ENCODE data around the gene APH1B.
A peak's percentile ranks its signal among the peaks of the same experiment; 100 is the strongest.

Gene APH1B

DNA sequence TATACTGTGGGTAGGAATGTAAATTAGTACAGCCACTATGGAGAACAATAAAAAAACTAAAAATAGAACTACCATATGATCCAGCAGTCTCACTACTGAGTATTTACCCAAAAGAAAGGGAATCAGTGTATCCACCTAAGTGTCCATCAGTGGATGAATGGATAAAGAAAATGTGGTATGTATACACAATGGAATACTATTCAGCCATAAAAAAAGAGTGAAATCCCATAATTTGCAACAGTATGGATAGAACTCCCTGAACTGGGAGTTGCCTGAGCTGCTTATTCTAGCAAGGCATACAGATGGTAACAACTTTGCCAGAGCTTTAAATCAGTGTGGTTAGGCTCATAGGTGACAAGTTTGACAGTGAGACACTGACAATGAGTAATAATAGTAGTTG, 16.1 kb upstream of the APH1B start:
- no peak overlapping the region for H3K4me3 Mint-ChIP-seq
- no peaks in the 10 kb centered on the region for H3K9me3 Mint-ChIP-seq
- ATAC-seq (replicated peaks) (no peak), DNase-seq (no peak)
- peak overlapping the region; percentile 51 for H3K27ac Mint-ChIP-seq
- no peaks in the 10 kb centered on the region for H3K27me3 Mint-ChIP-seq
- peaks cover 0 to 4% of the 10 kb centered on the region in 2 donors for H3K4me1 Mint-ChIP-seq
- peaks cover 40 to 43% of the 10 kb centered on the region in 2 donors for H3K36me3 Mint-ChIP-seq

DNA sequence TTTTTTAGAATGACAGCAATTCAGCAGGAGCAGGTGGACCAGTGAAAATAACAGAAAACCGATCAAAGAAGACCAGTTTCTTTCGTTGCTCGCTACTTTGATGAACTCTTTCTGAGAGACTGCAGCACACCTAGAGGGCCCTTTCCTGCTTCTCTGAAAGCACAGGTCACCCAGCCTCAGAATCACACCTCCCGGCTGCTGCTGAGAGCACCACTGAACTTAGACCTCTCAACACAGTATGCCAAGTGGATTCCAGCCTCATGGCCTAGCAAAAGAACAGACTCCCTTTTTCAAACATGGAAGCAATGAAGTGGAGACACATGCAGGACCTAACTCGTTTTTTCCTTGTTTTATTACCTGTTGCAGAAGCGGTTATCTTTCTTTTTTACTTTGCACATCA, 13.9 kb upstream of the APH1B start:
- DNase-seq (no peak), ATAC-seq (replicated peaks) (no peak)
- Mint-ChIP-seq H3K27ac (no peak overlapping the region), H3K9me3 (no peaks in the 10 kb centered on the region), H3K27me3 (no peaks in the 10 kb centered on the region), H3K36me3 (peaks cover 32 to 37% of the 10 kb centered on the region in 2 donors), H3K4me3 (no peak overlapping the region), H3K4me1 (no peaks in the 10 kb centered on the region)

DNA sequence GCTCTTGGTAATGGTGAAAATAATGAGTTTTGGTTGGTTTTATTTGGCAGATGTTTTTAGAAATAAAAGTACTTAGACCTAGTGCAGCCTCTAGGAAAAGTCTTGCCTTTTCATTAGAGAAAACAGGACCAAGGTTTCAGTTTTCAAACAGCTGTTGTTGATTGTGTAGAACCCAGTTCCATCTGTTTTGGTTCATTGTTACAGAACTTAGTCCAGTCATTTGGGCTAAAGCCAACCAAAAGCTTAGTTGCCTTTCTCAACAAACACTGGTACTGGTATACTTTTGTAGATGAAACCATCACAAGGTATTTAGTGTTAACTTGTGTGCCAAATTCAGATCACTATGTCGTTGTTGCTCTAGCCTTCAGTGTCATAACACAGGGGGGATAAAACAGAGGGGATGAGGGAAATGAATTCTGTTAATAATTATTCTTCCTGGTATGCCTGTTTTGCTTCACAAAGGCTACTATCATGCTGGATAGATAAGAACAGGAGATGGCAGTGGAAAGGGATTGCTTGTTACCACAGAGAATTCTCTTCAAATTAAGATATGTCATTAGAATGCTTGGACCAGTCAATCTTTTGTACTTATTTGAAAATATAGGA, 12.6 kb upstream of the APH1B start:
- no peak for ATAC-seq (replicated peaks)
- peaks cover 34 to 37% of the 10 kb centered on the region in 2 donors for H3K36me3 Mint-ChIP-seq
- H3K9me3 Mint-ChIP-seq = peaks cover 0 to 1% of the 10 kb centered on the region in 2 donors
- no peak overlapping the region for H3K4me3 Mint-ChIP-seq
- DNase-seq = no peak
- no peaks in the 10 kb centered on the region for H3K27me3 Mint-ChIP-seq
- peaks cover 0 to 5% of the 10 kb centered on the region in 2 donors for H3K4me1 Mint-ChIP-seq
- peak overlapping the region; percentile 5 for H3K27ac Mint-ChIP-seq

DNA sequence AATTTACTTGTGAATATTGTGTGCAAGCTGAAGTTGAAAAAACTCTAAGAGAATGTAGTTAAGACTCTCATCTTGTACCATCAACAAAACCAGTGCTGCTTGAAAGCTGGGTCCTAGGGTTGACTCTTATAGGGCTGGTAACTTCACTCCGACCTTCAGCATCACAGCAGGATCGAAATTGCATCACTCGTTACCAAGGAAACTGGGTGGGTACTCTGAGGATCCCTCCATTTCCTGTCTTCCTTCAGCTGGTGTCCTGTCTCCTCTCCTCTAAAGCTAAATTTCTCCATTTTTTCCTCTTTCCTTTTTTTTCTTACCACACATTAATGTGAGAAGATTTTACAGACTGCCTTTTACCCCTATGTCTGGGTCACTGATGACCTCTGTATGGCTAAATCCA, 3.0 kb upstream of the APH1B start:
- Mint-ChIP-seq H3K4me3 (no peak overlapping the region), H3K27me3 (no peaks in the 10 kb centered on the region), H3K27ac (no peak overlapping the region), H3K36me3 (peaks cover 9 to 23% of the 10 kb centered on the region in 2 donors), H3K4me1 (peaks cover 11% of the 10 kb centered on the region in 2 donors), H3K9me3 (no peaks in the 10 kb centered on the region)
- no peak for DNase-seq
- no peak for ATAC-seq (replicated peaks)

DNA sequence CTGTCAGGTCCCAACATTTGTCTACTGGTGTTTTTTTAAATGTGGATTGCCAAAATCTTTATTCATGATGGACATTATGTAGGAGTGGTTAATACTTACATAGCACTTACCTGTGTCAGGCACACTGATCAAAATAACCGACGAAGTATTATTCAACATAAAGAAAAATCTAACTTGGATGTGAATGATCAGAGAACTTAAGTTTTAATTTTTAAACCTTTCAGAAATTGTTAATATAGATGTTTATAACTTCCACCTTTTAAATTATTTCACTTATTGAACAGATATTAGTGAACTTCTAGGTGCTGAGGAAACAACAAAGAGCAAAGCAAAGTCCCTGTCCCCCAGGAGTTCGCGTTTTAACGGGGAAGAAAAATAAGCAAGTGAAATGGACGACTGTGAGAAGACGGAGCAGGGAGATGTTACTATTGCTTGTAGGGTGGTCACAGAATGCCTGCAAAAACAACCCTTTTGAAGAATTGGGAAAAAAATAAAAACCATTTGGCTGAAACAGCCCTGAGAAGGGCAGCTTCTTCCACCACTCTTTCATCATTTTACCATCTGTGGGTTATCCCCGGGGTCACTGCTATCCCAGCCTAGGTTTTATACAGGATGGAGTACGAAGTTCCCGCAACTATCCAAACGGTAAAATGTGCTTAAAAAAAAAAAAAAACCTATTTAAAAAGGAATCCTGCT, 915 bp upstream of the APH1B start:
- peak overlapping the region; percentile 91 to 93 for H3K4me3 Mint-ChIP-seq
- no peaks in the 10 kb centered on the region for H3K27me3 Mint-ChIP-seq
- ATAC-seq (replicated peaks) (peak in 1 of 2 donors; percentile 5), DNase-seq (no peak)
- H3K36me3 Mint-ChIP-seq = peaks cover 4 to 12% of the 10 kb centered on the region in 2 donors
- no peaks in the 10 kb centered on the region for H3K9me3 Mint-ChIP-seq
- H3K4me1 Mint-ChIP-seq = peaks cover 10 to 11% of the 10 kb centered on the region in 2 donors
- H3K27ac Mint-ChIP-seq = peak overlapping the region; percentile 95

DNA sequence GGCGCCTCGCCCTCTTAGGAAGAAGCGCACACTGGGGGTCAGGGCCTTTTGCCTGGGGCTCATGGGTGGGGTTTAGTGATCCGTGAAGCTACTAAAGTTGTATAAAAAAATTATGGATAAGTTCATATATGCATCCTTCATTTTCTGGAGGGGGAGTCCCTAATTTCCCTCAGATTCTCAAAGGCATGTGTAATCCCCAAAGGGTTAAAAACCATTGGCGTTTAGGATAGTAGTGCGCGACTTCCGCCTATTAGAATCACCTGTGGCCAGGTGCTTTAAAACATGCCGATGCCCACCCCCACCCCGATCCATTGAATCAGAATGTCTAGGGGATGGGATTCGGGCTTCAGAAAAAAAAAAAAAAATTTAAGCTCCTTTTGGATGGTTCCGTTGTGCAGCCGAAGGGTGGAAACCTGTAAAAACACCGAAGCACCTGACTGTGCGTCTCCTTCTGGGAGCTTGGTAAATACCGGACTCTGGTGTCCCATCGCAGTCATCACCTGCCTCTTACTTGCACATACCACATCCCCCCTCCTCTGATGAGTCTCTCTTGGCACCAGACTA, 570 bp downstream of the APH1B start:
- Mint-ChIP-seq H3K27ac (peak overlapping the region; percentile 94), H3K9me3 (no peaks in the 10 kb centered on the region), H3K36me3 (peaks cover 2 to 8% of the 10 kb centered on the region in 2 donors), H3K4me1 (peaks cover 7 to 10% of the 10 kb centered on the region in 2 donors), H3K4me3 (peak overlapping the region; percentile 88 to 94), H3K27me3 (no peaks in the 10 kb centered on the region)
- no peak for DNase-seq
- ATAC-seq (replicated peaks) = peak; percentile 6 to 17

DNA sequence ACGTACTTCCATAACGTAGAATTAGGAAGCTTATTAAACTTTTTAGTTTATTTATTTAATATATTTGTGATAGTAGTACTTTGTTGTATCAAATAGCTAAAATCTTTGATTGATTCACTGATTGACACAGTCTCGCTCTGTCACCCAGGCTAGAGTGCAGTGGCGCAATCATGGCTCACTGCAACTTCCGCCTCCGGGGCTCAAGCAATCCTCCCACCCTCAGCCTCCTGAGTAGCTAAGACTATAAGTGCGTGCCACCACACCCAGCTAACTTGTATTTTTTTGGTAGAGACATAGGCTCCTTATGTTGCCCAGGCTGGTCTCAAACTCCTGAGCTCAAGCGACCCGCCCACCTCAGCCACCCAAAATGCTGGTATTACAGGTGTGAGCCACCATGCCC, 5.7 kb downstream of the APH1B start:
- H3K4me3 Mint-ChIP-seq = no peak overlapping the region
- H3K36me3 Mint-ChIP-seq = peaks cover 3 to 13% of the 10 kb centered on the region in 2 donors
- H3K27ac Mint-ChIP-seq = no peak overlapping the region
- no peaks in the 10 kb centered on the region for H3K27me3 Mint-ChIP-seq
- DNase-seq (no peak), ATAC-seq (replicated peaks) (no peak)
- H3K9me3 Mint-ChIP-seq = no peaks in the 10 kb centered on the region
- peaks cover 3 to 10% of the 10 kb centered on the region in 2 donors for H3K4me1 Mint-ChIP-seq

DNA sequence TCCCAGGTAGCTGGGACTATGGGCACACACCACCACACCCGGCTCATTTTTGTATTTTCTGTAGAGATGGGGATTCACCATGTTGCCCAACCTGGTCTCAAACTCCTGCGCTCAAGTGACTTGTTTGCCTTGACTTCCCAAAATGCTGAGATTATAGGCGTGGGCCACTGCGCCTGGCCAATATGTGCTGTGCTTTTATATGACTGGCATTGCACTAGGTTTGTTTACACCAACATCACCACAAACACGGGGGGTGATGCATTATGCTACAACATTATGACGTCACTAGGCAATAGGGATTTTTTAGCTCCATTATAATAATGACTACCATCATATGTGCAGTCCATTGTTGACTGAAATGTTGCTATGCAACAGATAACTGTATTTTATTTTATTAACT, 6.9 kb downstream of the APH1B start:
- Mint-ChIP-seq H3K27me3 (no peaks in the 10 kb centered on the region), H3K9me3 (no peaks in the 10 kb centered on the region), H3K27ac (no peak overlapping the region), H3K4me1 (peaks cover 10 to 14% of the 10 kb centered on the region in 2 donors), H3K4me3 (no peak overlapping the region), H3K36me3 (peaks cover 3 to 13% of the 10 kb centered on the region in 2 donors)
- DNase-seq = no peak
- no peak for ATAC-seq (replicated peaks)

DNA sequence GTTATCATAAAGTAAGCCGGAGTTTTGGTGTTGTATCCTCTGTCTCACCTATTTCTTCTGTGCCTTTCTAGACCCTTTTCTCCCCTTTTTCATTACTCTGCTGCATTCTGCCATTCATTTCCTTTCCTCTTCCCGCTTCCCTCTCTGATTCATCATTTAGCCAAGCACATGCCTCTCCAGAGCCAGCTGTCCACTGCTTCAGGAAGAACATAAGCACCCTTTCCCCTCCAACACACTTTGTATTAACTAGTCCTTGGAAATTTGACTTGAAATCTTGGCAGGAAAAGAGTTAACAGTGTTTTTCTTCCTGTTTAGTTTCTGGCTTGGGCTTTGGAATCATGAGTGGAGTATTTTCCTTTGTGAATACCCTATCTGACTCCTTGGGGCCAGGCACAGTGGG, 9.7 kb downstream of the APH1B start:
- peaks cover 3 to 17% of the 10 kb centered on the region in 2 donors for H3K36me3 Mint-ChIP-seq
- H3K27ac Mint-ChIP-seq = peak overlapping the region; percentile 14
- H3K4me3 Mint-ChIP-seq = no peak overlapping the region

DNA sequence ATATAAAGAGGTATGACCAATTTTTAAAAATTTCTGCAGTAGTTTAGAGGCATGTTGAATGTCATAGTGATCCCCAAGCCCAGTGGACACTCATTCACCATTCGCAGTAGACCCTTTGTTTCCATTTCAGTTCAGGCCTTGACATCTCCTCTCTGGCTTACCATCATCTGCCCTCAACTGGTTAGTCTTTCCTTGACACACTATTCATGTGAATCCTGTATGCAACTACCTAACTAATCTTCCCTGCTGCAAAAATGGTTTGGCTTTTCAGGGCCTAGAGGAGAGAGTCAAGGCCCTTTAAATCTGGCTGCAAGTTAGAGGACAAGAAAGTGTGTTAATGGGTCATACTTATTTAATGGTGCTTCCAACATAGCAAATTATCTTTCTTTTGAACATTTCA, 10.9 kb downstream of the APH1B start:
- peaks cover 10 to 14% of the 10 kb centered on the region in 2 donors for H3K4me1 Mint-ChIP-seq
- ATAC-seq (replicated peaks) (no peak), DNase-seq (no peak)
- H3K27me3 Mint-ChIP-seq = no peaks in the 10 kb centered on the region
- no peaks in the 10 kb centered on the region for H3K9me3 Mint-ChIP-seq
- H3K4me3 Mint-ChIP-seq = no peak overlapping the region
- peaks cover 3 to 17% of the 10 kb centered on the region in 2 donors for H3K36me3 Mint-ChIP-seq
- H3K27ac Mint-ChIP-seq = no peak overlapping the region

More for the DNA sequence above, 9.7 kb downstream of the APH1B start:
- H3K9me3 Mint-ChIP-seq = no peaks in the 10 kb centered on the region
- H3K27me3 Mint-ChIP-seq = no peaks in the 10 kb centered on the region
- ATAC-seq (replicated peaks) = no peak
- H3K4me1 Mint-ChIP-seq = peaks cover 10 to 14% of the 10 kb centered on the region in 2 donors
- no peak for DNase-seq

DNA sequence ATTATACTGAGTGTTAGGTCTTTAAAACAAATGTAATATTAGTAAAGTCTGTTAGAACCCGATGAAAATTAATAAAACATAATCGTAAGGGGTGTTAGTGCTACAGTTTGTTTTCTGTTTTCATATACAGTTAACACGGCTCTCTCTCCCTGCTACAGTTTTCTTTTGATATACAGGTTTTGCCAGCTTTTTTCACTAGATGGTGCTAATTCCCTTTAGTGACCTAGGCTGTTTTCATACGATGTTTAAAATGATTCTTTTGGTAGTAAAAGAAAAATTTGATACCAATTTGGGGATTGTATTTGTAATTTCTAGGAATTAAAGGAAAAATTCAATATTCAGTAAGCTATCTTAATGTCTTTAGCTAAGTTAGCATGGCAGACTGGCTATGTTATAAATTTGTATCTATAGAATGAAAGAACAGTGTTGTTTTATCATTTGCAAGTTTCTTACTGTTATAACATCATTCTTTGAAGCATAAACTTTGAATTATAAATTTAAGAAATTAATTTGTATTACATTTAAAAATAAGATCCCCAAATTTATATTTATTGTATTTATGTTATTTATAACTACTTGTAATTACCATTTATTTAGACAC, 11.5 kb downstream of the APH1B start:
- no peak for DNase-seq
- no peaks in the 10 kb centered on the region for H3K27me3 Mint-ChIP-seq
- H3K27ac Mint-ChIP-seq = no peak overlapping the region
- no peak overlapping the region for H3K4me3 Mint-ChIP-seq
- H3K36me3 Mint-ChIP-seq = peaks cover 5 to 12% of the 10 kb centered on the region in 2 donors
- peaks cover 8 to 14% of the 10 kb centered on the region in 2 donors for H3K4me1 Mint-ChIP-seq
- H3K9me3 Mint-ChIP-seq = no peaks in the 10 kb centered on the region
- peak; percentile 56 to 65 for ATAC-seq (replicated peaks)

DNA sequence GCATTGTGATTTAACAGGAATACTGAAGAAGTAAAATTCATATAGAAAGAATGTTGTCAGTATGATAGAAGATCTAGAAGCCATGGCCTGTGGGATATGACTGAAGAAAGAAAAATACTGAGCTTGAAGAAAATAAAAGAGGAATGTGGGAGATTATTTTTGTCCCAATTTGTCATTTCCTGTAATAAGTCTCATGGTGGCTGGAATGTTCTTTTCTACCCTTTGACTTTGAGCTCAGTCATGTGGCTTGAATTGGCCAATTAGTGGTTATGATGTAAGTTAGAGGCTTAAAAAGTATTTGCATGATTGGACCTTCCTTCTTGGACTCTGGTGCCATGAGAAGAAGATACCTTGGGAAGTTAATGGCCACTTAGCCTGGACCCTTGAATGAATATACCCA, 14.1 kb downstream of the APH1B start:
- Mint-ChIP-seq H3K36me3 (peaks cover 9 to 23% of the 10 kb centered on the region in 2 donors), H3K4me3 (no peak overlapping the region), H3K27me3 (no peaks in the 10 kb centered on the region), H3K27ac (no peak overlapping the region), H3K4me1 (peaks cover 10 to 23% of the 10 kb centered on the region in 2 donors), H3K9me3 (no peaks in the 10 kb centered on the region)
- no peak for DNase-seq
- ATAC-seq (replicated peaks) = no peak

DNA sequence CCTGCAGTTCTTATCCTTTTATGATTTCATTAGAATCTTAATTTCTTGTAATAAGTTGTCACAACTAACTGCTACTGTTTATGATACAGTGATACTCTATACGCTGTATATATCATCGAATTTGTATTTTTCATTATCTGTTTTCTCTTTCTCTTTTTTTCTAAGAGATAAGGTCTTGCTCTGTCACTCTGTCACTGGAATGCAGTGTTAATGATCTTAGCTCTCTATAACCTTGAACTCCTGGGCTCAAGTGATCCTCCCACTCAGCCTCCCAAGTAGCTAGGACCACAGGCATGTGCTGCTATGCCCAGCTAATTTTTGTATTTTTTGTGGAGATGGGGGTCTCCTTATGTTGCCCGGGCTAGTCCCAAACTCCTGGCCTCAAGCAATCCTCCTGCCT, 14.8 kb downstream of the APH1B start:
- DNase-seq (no peak), ATAC-seq (replicated peaks) (no peak)
- no peaks in the 10 kb centered on the region for H3K27me3 Mint-ChIP-seq
- H3K4me1 Mint-ChIP-seq = peaks cover 8 to 23% of the 10 kb centered on the region in 2 donors
- no peaks in the 10 kb centered on the region for H3K9me3 Mint-ChIP-seq
- H3K4me3 Mint-ChIP-seq = no peak overlapping the region
- peaks cover 9 to 19% of the 10 kb centered on the region in 2 donors for H3K36me3 Mint-ChIP-seq
- H3K27ac Mint-ChIP-seq = no peak overlapping the region

DNA sequence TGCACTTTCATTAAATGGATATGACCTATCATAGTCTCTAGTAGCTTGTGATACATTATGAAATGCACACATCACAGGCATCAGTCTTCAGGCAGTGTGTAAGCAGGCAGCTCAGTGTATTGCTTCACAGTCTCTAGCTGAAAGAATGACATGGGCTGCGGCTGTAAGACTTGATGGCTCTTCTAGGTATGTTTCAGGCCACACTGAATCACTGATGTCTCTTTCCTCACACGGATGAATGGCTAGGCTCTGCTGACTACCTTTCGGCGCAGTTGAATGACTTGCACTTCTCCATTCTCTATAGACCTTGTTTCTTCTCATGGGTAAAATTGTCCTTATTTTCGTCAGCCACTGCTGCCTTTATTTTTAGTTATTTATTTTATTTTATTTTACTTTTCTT, 15.4 kb downstream of the APH1B start:
- Mint-ChIP-seq H3K27me3 (no peaks in the 10 kb centered on the region), H3K27ac (no peak overlapping the region), H3K4me1 (peaks cover 8 to 23% of the 10 kb centered on the region in 2 donors), H3K4me3 (no peak overlapping the region), H3K36me3 (peaks cover 9 to 19% of the 10 kb centered on the region in 2 donors), H3K9me3 (no peaks in the 10 kb centered on the region)
- no peak for DNase-seq
- ATAC-seq (replicated peaks) = peak; percentile 61 to 89

All from stimulated activated naive B cell treated with anti-CD40 and anti-IgM and Interleukin-4, amounts not matched to agents 10 μg/mL and 1 μg/mL and 100 μg/mL, for 72 hours (primary cell).